HepG2 (cell line): ENCODE measurements around the gene ENTPD6. TPM values are rescaled to one million over a fixed set of nuclear protein-coding genes. Genes with fewer than 3 reads are reported as not detected.

ENCODE experiments used
- CREM ChIP-seq, 2 experiments: sonication (generic) in 1 of 2; formaldehyde crosslinking in 1 of 2; IDR thresholded peaks; 2 replicates each; pipeline versions ENCODE4 v1.4.0 to v1.6.1; 2016 to 2020; ENCODE audit warnings: antibody characterized with exemption in 1 of 2, mild to moderate bottlenecking in 1 of 2, missing genetic modification reagents in 1 of 2
- GATAD1 ChIP-seq: IDR thresholded peaks from 2 replicates; pipeline ENCODE4 v1.6.1; 2016; ENCODE audit warnings: missing genetic modification reagents, missing compliant biosample characterization
- HES4 ChIP-seq: sonication (generic); formaldehyde crosslinking; IDR thresholded peaks from 2 replicates; pipeline ENCODE4 v1.9.0; 2021; ENCODE audit warnings: mild to moderate bottlenecking, missing genetic modification reagents, borderline replicate concordance
- HNRNPL ChIP-seq: fragments of 200-400 bp; formaldehyde crosslinking; IDR thresholded peaks from 2 replicates; pipeline ENCODE4 v1.6.1; 2017; ENCODE audit warnings: mild to moderate bottlenecking, low read depth, low read length
- HNRNPLL ChIP-seq: fragments of 200-400 bp; formaldehyde crosslinking; IDR thresholded peaks from 2 replicates; pipeline ENCODE4 v1.6.1; 2017; ENCODE audit warnings: mild to moderate bottlenecking, low read depth, low read length; ENCODE audit not compliant: poor library complexity, severe bottlenecking
- HOXA9 ChIP-seq: sonication (generic); formaldehyde crosslinking; IDR thresholded peaks from 2 replicates; pipeline ENCODE4 v1.8.1; 2022; ENCODE audit warnings: missing genetic modification reagents, mild to moderate bottlenecking, moderate library complexity, borderline replicate concordance
- KDM5A ChIP-seq: fragments of 200-600 bp; sonication (generic); IDR thresholded peaks from 2 replicates; pipeline ENCODE4 v1.7.0; 2018; ENCODE audit warnings: antibody characterized with exemption, mild to moderate bottlenecking, low read length, borderline replicate concordance
- POLR2A ChIP-seq, 2 experiments: IDR thresholded peaks; 2 replicates each; pipeline ENCODE4 v1.6.1; 2011; ENCODE audit warnings: low read depth in 2 of 2, low read length in 2 of 2, mild to moderate bottlenecking in 1 of 2, moderate library complexity in 1 of 2; ENCODE audit not compliant: insufficient read depth in 1 of 2
- SP140L ChIP-seq: sonication (generic); formaldehyde crosslinking; IDR thresholded peaks from 2 replicates; pipeline ENCODE4 v1.4.0; 2020; ENCODE audit warnings: missing genetic modification reagents, borderline replicate concordance
- TAF1 ChIP-seq: sonication (generic); formaldehyde crosslinking; IDR thresholded peaks from 2 replicates; pipeline ENCODE4 v1.4.0; 2020; ENCODE audit warnings: missing genetic modification reagents
- TCF12 ChIP-seq, 2 experiments: fragments of 450-650 bp in 1 of 2; sonication (generic) in 1 of 2; formaldehyde crosslinking in 1 of 2; IDR thresholded peaks; 2 replicates each; pipeline versions ENCODE4 v1.6.1 to v1.8.0; 2017 to 2022; ENCODE audit warnings: antibody characterized with exemption in 1 of 2, mild to moderate bottlenecking in 1 of 2, missing genetic modification reagents in 1 of 2, moderate library complexity in 1 of 2
- TFDP1 ChIP-seq: IDR thresholded peaks from 2 replicates; pipeline ENCODE4 v1.6.1; 2016; ENCODE audit warnings: missing compliant biosample characterization, missing genetic modification reagents, borderline replicate concordance
- ZFP37 ChIP-seq: sonication (generic); formaldehyde crosslinking; IDR thresholded peaks from 2 replicates; pipeline ENCODE4 v1.4.0; 2020; ENCODE audit warnings: missing genetic modification reagents, borderline replicate concordance
- ZNF10 ChIP-seq: sonication (generic); formaldehyde crosslinking; IDR thresholded peaks from 2 replicates; pipeline ENCODE4 v1.4.0; 2020; ENCODE audit warnings: mild to moderate bottlenecking, low read depth, missing genetic modification reagents, borderline replicate concordance
- ZNF101 ChIP-seq: sonication (generic); formaldehyde crosslinking; IDR thresholded peaks from 2 replicates; pipeline ENCODE4 v1.4.0; 2020; ENCODE audit warnings: mild to moderate bottlenecking, low read depth, missing genetic modification reagents, borderline replicate concordance
- ZNF24 ChIP-seq: fragments of 450-650 bp; IDR thresholded peaks from 2 replicates; pipeline ENCODE4 v1.6.1; 2017; ENCODE audit warnings: antibody characterized with exemption, mild to moderate bottlenecking
- ZNF878 ChIP-seq: sonication (generic); formaldehyde crosslinking; IDR thresholded peaks from 2 replicates; pipeline ENCODE4 v1.8.1; 2023; ENCODE audit warnings: mild to moderate bottlenecking, missing genetic modification reagents, moderate library complexity
- polyA plus RNA-seq, 8 experiments: library from polyadenylated mRNA; depleted of rRNA in 3 of 8; stranded (reverse) in 7 of 8; unstranded in 1 of 8; fragments of >200 nt; fragmentation: Illumina TruSeq in 4 of 8; extraction: Trizol in 4 of 8; gene quantifications; 2 replicates each; pipeline versions ENCODE4 v1.2.1 to v1.2.3, GENCODE V29; 2011 to 2016; ENCODE audit warnings: low read depth in 4 of 8, missing spikeins in 1 of 8, mixed read lengths in 1 of 8; ENCODE audit not compliant: insufficient read depth in 1 of 8
- total RNA-seq, 5 experiments: library from RNA; depleted of rRNA; stranded (reverse); fragments of >200 nt; fragmentation: Illumina TruSeq; extraction: Trizol; gene quantifications; 2 replicates each; pipeline ENCODE4 v1.2.3, GENCODE V29; 2016; ENCODE audit warnings: low read depth in 1 of 5
- TF ChIP-seq, protein P1 (sequence below): sonication (generic); formaldehyde crosslinking; IDR thresholded peaks from 2 replicates; pipeline ENCODE4 v1.5.1; 2020; ENCODE audit warnings: mild to moderate bottlenecking, missing genetic modification reagents, borderline replicate concordance
- TF ChIP-seq, protein P2 (sequence below): sonication (generic); formaldehyde crosslinking; IDR thresholded peaks from 2 replicates; pipeline ENCODE4 v1.4.0; 2020; ENCODE audit warnings: missing genetic modification reagents, borderline replicate concordance

Gene ENTPD6
- total and polyA plus RNA-seq, 2 of the 13 experiments (the other 11 are each of a cell fraction or from before 2014, with no cell fraction given) = 164 to 172 TPM

DNA sequence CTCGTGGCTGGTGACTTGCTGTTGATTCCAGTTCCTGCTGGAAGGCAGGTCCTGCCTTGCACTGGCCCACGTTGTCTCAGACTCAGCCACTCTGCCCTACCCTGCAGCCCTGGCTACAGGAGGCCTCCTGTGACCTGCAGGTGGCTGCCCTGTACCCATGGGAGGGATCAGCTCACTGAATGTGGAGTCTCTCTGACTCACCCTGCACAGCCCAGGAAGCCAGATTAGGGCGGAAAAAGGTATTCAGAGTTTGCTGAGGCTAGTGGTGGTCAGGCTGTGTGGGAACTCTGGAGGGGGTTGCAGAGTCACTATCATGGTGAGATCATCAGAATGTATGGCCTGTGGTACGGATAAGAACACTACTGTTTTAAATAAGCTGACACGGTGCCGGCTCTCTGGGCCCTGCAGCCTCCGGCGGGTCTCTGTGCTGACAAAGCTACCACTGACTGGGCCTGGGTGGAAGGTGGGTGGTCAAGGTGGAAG, 27.7 kb downstream of the ENTPD6 start (continued):
- TF ChIP-seq, protein P1, sequence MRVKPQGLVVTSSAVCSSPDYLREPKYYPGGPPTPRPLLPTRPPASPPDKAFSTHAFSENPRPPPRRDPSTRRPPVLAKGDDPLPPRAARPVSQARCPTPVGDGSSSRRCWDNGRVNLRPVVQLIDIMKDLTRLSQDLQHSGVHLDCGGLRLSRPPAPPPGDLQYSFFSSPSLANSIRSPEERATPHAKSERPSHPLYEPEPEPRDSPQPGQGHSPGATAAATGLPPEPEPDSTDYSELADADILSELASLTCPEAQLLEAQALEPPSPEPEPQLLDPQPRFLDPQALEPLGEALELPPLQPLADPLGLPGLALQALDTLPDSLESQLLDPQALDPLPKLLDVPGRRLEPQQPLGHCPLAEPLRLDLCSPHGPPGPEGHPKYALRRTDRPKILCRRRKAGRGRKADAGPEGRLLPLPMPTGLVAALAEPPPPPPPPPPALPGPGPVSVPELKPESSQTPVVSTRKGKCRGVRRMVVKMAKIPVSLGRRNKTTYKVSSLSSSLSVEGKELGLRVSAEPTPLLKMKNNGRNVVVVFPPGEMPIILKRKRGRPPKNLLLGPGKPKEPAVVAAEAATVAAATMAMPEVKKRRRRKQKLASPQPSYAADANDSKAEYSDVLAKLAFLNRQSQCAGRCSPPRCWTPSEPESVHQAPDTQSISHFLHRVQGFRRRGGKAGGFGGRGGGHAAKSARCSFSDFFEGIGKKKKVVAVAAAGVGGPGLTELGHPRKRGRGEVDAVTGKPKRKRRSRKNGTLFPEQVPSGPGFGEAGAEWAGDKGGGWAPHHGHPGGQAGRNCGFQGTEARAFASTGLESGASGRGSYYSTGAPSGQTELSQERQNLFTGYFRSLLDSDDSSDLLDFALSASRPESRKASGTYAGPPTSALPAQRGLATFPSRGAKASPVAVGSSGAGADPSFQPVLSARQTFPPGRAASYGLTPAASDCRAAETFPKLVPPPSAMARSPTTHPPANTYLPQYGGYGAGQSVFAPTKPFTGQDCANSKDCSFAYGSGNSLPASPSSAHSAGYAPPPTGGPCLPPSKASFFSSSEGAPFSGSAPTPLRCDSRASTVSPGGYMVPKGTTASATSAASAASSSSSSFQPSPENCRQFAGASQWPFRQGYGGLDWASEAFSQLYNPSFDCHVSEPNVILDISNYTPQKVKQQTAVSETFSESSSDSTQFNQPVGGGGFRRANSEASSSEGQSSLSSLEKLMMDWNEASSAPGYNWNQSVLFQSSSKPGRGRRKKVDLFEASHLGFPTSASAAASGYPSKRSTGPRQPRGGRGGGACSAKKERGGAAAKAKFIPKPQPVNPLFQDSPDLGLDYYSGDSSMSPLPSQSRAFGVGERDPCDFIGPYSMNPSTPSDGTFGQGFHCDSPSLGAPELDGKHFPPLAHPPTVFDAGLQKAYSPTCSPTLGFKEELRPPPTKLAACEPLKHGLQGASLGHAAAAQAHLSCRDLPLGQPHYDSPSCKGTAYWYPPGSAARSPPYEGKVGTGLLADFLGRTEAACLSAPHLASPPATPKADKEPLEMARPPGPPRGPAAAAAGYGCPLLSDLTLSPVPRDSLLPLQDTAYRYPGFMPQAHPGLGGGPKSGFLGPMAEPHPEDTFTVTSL = no peak
- TF ChIP-seq POLR2A (IDR thresholded peaks at IDR 0.05; ENCODE audit: insufficient read depth in 1 of 2, low read depth in 2 of 2, low read length in 2 of 2) (no peak), HNRNPL (no peak), CREM (IDR thresholded peaks at IDR 0.05) (no peak), CREM (CRISPR knock-in tag; IDR thresholded peaks at IDR 0.05) (no peak), ZNF878 (CRISPR knock-in tag) (no peak), HNRNPLL (no peak), TAF1 (CRISPR knock-in tag) (no peak; the same call in 1 of the 2 replicates), ZFP37 (CRISPR knock-in tag) (no peak), KDM5A (no peak), SP140L (CRISPR knock-in tag) (no peak), TFDP1 (CRISPR knock-in tag) (no peak), HOXA9 (CRISPR knock-in tag) (no peak), ZNF24 (no peak), GATAD1 (CRISPR knock-in tag) (peak; percentile 46; the same call in 1 of the 2 replicates), HES4 (no peak), TCF12 (IDR thresholded peaks at IDR 0.05) (no peak), TCF12 (CRISPR knock-in tag; IDR thresholded peaks at IDR 0.05) (no peak), ZNF10 (CRISPR knock-in tag) (no peak), ZNF101 (CRISPR knock-in tag) (no peak)
- TF ChIP-seq, protein P2, sequence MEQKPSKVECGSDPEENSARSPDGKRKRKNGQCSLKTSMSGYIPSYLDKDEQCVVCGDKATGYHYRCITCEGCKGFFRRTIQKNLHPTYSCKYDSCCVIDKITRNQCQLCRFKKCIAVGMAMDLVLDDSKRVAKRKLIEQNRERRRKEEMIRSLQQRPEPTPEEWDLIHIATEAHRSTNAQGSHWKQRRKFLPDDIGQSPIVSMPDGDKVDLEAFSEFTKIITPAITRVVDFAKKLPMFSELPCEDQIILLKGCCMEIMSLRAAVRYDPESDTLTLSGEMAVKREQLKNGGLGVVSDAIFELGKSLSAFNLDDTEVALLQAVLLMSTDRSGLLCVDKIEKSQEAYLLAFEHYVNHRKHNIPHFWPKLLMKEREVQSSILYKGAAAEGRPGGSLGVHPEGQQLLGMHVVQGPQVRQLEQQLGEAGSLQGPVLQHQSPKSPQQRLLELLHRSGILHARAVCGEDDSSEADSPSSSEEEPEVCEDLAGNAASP = peak; percentile 40; the same call in 1 of the 2 replicates
